CD8-positive, alpha-beta memory T cell (primary cell): ENCODE data around the gene HDAC6. TPM values are rescaled to one million over a fixed set of nuclear protein-coding genes. Genes with fewer than 3 reads are reported as not detected.
"Not testable (repeated sequence)": the region's sequence is repeated elsewhere in the genome, so short reads cannot be mapped to it uniquely, and the experiment has no call there.

Experiments
- CTCF ChIA-PET: fragments of 350-600 bp; sonication (Branson Sonifier 250); formaldehyde crosslinking; loops from one replicate; lab custom pipeline; 2021; ENCODE audit warnings: antibody characterized with exemption; lab: Charles Lee
- POLR2A ChIA-PET: fragments of 350-600 bp; sonication (Branson Sonifier 250); formaldehyde crosslinking; loops from one replicate; lab custom pipeline; 2021; ENCODE audit warnings: antibody characterized with exemption; lab: Charles Lee
- DNase-seq, 5 donors: peaks; one replicate each; pipeline versions ENCODE4 v3.0.0 to v3.0.0-alpha.2; 2020 to 2022; ENCODE audit warnings: mixed read lengths in 1 of 5
- H3K27ac ChIP-seq: one replicate; pipeline ENCODE4 v1.7.0; 2013; ENCODE audit warnings: low read depth, mild to moderate bottlenecking, low read length, moderate library complexity
- H3K27me3 ChIP-seq: 2 replicates; pipeline ENCODE4 v1.7.0; 2013; ENCODE audit warnings: low read length, mild to moderate bottlenecking; ENCODE audit not compliant: insufficient read depth, poor library complexity, severe bottlenecking
- H3K36me3 ChIP-seq: 2 replicates; pipeline ENCODE4 v1.7.0; 2013; ENCODE audit warnings: mild to moderate bottlenecking, low read length, moderate library complexity; ENCODE audit not compliant: insufficient read depth
- H3K4me1 ChIP-seq: 2 replicates; pipeline ENCODE4 v1.7.0; 2013; ENCODE audit warnings: mild to moderate bottlenecking, low read length, moderate library complexity; ENCODE audit not compliant: insufficient read depth
- H3K4me3 ChIP-seq: 2 replicates; pipeline ENCODE4 v1.7.0; 2013; ENCODE audit warnings: mild to moderate bottlenecking, low read length
- H3K9me3 ChIP-seq: 2 replicates; pipeline ENCODE4 v1.7.0; 2013; ENCODE audit warnings: mild to moderate bottlenecking, low read length
- H3K27ac Mint-ChIP-seq, 8 donors: one replicate each; pipeline ENCODE4 v1.8.0; 2020 to 2021; ENCODE audit warnings: mixed read lengths in 8 of 8, mild to moderate bottlenecking in 6 of 8, inconsistent platforms in 3 of 8, moderate library complexity in 3 of 8
- H3K27me3 Mint-ChIP-seq, 2 donors: one replicate each; pipeline ENCODE4 v1.8.0; 2020 to 2021; ENCODE audit warnings: mixed read lengths in 2 of 2, mild to moderate bottlenecking in 1 of 2, moderate library complexity in 1 of 2
- H3K36me3 Mint-ChIP-seq, 3 donors: one replicate each; pipeline ENCODE4 v1.8.0; 2020 to 2021; ENCODE audit warnings: mixed read lengths in 3 of 3, inconsistent platforms in 1 of 3, mild to moderate bottlenecking in 1 of 3
- H3K4me1 Mint-ChIP-seq, 3 donors: one replicate each; pipeline ENCODE4 v1.8.0; 2020 to 2021; ENCODE audit warnings: mixed read lengths in 3 of 3, inconsistent platforms in 1 of 3, mild to moderate bottlenecking in 1 of 3
- H3K4me3 Mint-ChIP-seq, 7 donors: one replicate each; pipeline ENCODE4 v1.8.0; 2020 to 2021; ENCODE audit warnings: mixed read lengths in 7 of 7, mild to moderate bottlenecking in 6 of 7, moderate library complexity in 4 of 7, inconsistent platforms in 2 of 7
- H3K9me3 Mint-ChIP-seq, 5 donors: one replicate each; pipeline ENCODE4 v1.8.0; 2020 to 2022; ENCODE audit warnings: mixed read lengths in 5 of 5, mild to moderate bottlenecking in 3 of 5, moderate library complexity in 2 of 5, inconsistent platforms in 1 of 5
- polyA plus RNA-seq: library from polyadenylated mRNA; unstranded; fragments of 300-500 nt; fragmentation: Illumina TruSeq; gene quantifications from one replicate; pipeline ENCODE4 v1.2.3, GENCODE V29; 2021
- total RNA-seq, 2 experiments: library from RNA; stranded (reverse); gene quantifications; one replicate each; pipeline ENCODE4 v1.2.3, GENCODE V29; 2021

The HDAC6 gene
- total and polyA plus RNA-seq, 3 experiments from 2014 or later, result 25.7 to 65.0 (median 53.5) TPM

GRCh38 chrX:48848847-48849246, 47.0 kb downstream of the HDAC6 start:
- POLR2A ChIA-PET, result no interaction called here
- CTCF ChIA-PET, result no interaction called here
- Histone ChIP-seq H3K9me3 (no peaks in the 10 kb centered on the region), H3K27me3 (no peaks in the 10 kb centered on the region), H3K27ac (no peak overlapping the region), H3K4me1 (peaks cover 9% of the 10 kb centered on the region), H3K36me3 (no peaks in the 10 kb centered on the region), H3K4me3 (no peak overlapping the region)
- Mint-ChIP-seq H3K4me1 (peaks cover 3 to 7% (median 5%) of the 10 kb centered on the region in 3 donors), H3K9me3 (no peaks in the 10 kb centered on the region), H3K36me3 (no peaks in the 10 kb centered on the region), H3K27me3 (peaks cover 6 to 12% of the 10 kb centered on the region in 2 donors), H3K27ac (no peak overlapping the region), H3K4me3 (no peak overlapping the region)
- no peak for DNase-seq

DNA sequence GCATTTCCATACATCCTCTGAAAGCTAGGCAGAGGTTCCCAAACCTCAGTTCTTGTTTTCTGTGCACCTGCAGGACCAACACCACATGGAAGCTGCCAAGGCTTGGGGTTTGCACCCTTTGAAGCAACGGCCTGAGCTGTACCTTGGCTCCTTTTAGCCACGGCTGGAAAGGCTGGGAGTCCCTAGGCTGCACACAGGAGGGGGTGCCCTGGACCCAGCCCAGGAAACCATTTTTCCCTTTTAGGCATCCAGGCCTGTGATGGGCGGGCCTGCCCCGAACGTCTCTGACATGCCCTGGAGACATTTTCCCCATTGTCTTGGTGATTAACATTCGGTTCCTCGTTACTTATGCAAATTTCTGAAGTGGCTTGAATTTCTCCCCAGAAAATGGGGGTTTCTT, 51.0 kb downstream of the HDAC6 start:
- CTCF ChIA-PET, result no interaction called here
- H3K4me3 Mint-ChIP-seq, result no peak overlapping the region

GRCh38 chrX:48853494-48853893, 51.6 kb downstream of the HDAC6 start:
- H3K27me3 ChIP-seq, H3K27ac Mint-ChIP-seq, H3K36me3 Mint-ChIP-seq, H3K4me1 Mint-ChIP-seq, H3K9me3 Mint-ChIP-seq, CTCF ChIA-PET, H3K4me3 ChIP-seq, H3K27ac ChIP-seq, H3K4me3 Mint-ChIP-seq, H3K9me3 ChIP-seq, H3K4me1 ChIP-seq, H3K36me3 ChIP-seq, POLR2A ChIA-PET, DNase-seq: not testable (repeated sequence)
- peaks cover 14 to 20% of the 10 kb centered on the region in 2 donors for H3K27me3 Mint-ChIP-seq

More for the DNA sequence above, 51.0 kb downstream of the HDAC6 start:
- POLR2A ChIA-PET, result no interaction called here
- no peak overlapping the region for H3K27ac ChIP-seq
- no peak for DNase-seq
- H3K36me3 ChIP-seq, result no peaks in the 10 kb centered on the region
- no peaks in the 10 kb centered on the region for H3K27me3 ChIP-seq
- H3K4me1 Mint-ChIP-seq, result peaks cover 5 to 7% (median 5%) of the 10 kb centered on the region in 3 donors
- no peaks in the 10 kb centered on the region for H3K9me3 ChIP-seq
- H3K27ac Mint-ChIP-seq, result peak overlapping the region in 1 of 8 donors; percentile 39
- H3K4me3 ChIP-seq, result no peak overlapping the region
- peaks cover 14 to 20% of the 10 kb centered on the region in 2 donors for H3K27me3 Mint-ChIP-seq
- no peaks in the 10 kb centered on the region for H3K36me3 Mint-ChIP-seq
- no peaks in the 10 kb centered on the region for H3K9me3 Mint-ChIP-seq
- H3K4me1 ChIP-seq, result peaks cover 9% of the 10 kb centered on the region

- H3K9me3 ChIP-seq, H3K4me1 ChIP-seq, H3K9me3 Mint-ChIP-seq, H3K36me3 Mint-ChIP-seq, DNase-seq, H3K36me3 ChIP-seq, POLR2A ChIA-PET, H3K4me3 ChIP-seq, H3K27me3 ChIP-seq, H3K4me3 Mint-ChIP-seq, H3K4me1 Mint-ChIP-seq, H3K27ac ChIP-seq: not testable (repeated sequence)
- peak overlapping the region in 1 of 8 donors; percentile 48 for H3K27ac Mint-ChIP-seq
- CTCF ChIA-PET, result interaction anchor here (0.7 kb wide), 1 partner anchor 163 kb away, joined by 3 read pairs; no protein-coding TSS in a partner anchor
- peaks cover 14 to 20% of the 10 kb centered on the region in 2 donors for H3K27me3 Mint-ChIP-seq
These were observed 52.4 kb downstream of the HDAC6 start for GRCh38 chrX:48854121-48854804.

DNA sequence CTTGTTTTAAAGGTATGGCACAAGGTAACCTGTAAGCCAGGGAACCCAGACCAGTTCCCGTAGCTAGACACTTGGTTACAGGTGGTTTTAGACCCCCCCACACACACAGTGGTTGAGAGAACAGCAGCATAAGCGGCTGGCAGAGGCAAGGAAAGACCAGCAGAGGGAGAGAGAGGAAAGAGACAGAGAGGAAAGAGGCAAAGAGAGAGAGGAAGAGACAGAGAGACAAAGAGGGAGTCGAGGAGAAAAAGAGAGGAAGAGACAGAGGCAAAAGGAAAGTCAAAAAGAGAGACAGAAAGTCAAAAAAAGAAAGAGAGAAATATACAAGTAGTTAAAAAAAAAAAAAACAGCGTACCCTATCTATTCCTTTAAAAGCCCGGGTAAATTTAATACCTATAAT, 53.0 kb downstream of the HDAC6 start:
- H3K27me3 ChIP-seq, result no peaks in the 10 kb centered on the region
- CTCF ChIA-PET, result interaction anchor here (0.7 kb wide), 1 partner anchor 163 kb away, joined by 3 read pairs; no protein-coding TSS in a partner anchor
- Mint-ChIP-seq H3K27ac (no peak overlapping the region), H3K36me3 (no peaks in the 10 kb centered on the region), H3K4me3 (no peak overlapping the region), H3K9me3 (no peaks in the 10 kb centered on the region), H3K27me3 (peaks cover 14 to 20% of the 10 kb centered on the region in 2 donors), H3K4me1 (peaks cover 0 to 2% (median 0%) of the 10 kb centered on the region in 3 donors)
- no peak overlapping the region for H3K4me3 ChIP-seq
- no peaks in the 10 kb centered on the region for H3K9me3 ChIP-seq
- no peaks in the 10 kb centered on the region for H3K4me1 ChIP-seq
- DNase-seq, result peak in 1 of 5 donors; percentile 21
- POLR2A ChIA-PET, result no interaction called here
- H3K27ac ChIP-seq, result no peak overlapping the region
- no peaks in the 10 kb centered on the region for H3K36me3 ChIP-seq

DNA sequence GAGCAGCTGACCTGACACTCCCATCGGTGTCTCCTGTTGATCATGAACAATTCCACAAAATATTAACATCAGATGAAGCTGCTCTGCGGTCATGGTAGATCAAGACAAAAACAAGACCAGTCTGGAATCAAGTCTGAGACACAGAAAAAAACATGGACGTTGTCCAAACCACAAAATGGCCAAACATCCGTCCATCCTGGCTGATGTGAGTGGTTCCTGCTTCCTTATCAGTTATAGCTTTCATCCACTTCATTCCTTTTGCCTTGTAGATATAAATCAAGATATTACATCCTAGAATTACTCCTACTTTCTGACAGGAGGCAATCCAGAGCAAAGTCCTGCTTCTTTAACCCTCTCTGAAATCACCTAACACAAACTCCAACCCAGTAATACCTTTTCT, 62.3 kb downstream of the HDAC6 start:
- DNase-seq, result no peak

DNA sequence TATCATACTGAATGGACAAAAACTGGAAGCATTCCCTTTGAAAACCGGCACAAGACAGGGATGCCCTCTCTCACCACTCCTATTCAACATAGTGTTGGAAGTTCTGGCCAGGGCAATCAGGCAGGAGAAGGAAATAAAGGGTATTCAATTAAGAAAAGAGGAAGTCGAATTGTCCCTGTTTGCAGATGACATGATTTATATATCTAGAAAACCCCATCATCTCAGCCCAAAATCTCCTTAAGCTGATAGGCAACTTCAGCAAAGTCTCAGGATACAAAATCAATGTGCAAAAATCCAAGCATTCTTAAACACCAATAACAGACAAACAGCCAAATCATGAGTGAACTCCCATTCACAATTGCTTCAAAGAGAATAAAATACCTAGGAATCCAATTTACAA, 70.2 kb downstream of the HDAC6 start:
- H3K36me3 Mint-ChIP-seq, DNase-seq, H3K9me3 Mint-ChIP-seq, H3K36me3 ChIP-seq, H3K27me3 ChIP-seq, H3K9me3 ChIP-seq, H3K4me1 ChIP-seq, H3K27ac Mint-ChIP-seq, H3K27ac ChIP-seq, POLR2A ChIA-PET, H3K4me1 Mint-ChIP-seq, H3K4me3 Mint-ChIP-seq, CTCF ChIA-PET, H3K4me3 ChIP-seq: not testable (repeated sequence)
- peaks cover 6 to 17% of the 10 kb centered on the region in 2 donors for H3K27me3 Mint-ChIP-seq

More for the DNA sequence above, 62.3 kb downstream of the HDAC6 start:
- Mint-ChIP-seq H3K4me3 (no peak overlapping the region), H3K4me1 (no peaks in the 10 kb centered on the region), H3K9me3 (no peaks in the 10 kb centered on the region), H3K36me3 (no peaks in the 10 kb centered on the region), H3K27me3 (peaks cover 8 to 20% of the 10 kb centered on the region in 2 donors), H3K27ac (no peak overlapping the region)
- Histone ChIP-seq H3K9me3 (no peaks in the 10 kb centered on the region), H3K4me3 (no peak overlapping the region), H3K4me1 (no peaks in the 10 kb centered on the region), H3K27me3 (no peaks in the 10 kb centered on the region), H3K27ac (no peak overlapping the region), H3K36me3 (no peaks in the 10 kb centered on the region)
- POLR2A ChIA-PET, result no interaction called here
- CTCF ChIA-PET, result no interaction called here
